Natural killer cell (primary cell): ENCODE results near the gene TEPSIN. TPM values are rescaled to one million over a fixed set of nuclear protein-coding genes. Genes with fewer than 3 reads are reported as not detected.
A peak's percentile ranks its signal among the peaks of the same experiment; 100 is the strongest.

Experiments used
- ATAC-seq, 3 donors: fragments of 150-1000 bp in 2 of 3; fragments of 200-7000 bp in 1 of 3; cut with Tn5 transposase; 1 replicate in 1 of 3; 2 replicates in 2 of 3; pipeline ENCODE4 v1.10.0; 2021; ENCODE audit warnings: mild to moderate bottlenecking in 2 of 3, moderate library complexity in 2 of 3
- DNase-seq, 2 donors: peaks; one replicate each; pipeline versions ENCODE4 v3.0.0 to v3.0.0-alpha.2; 2013 to 2021; ENCODE audit warnings: mixed read lengths in 1 of 2
- H3K27ac ChIP-seq: one replicate; pipeline ENCODE4 v1.5.1; 2013; ENCODE audit warnings: mild to moderate bottlenecking, low read length
- H3K27me3 ChIP-seq: one replicate; pipeline ENCODE4 v1.6.1; 2013; ENCODE audit warnings: low read length; ENCODE audit not compliant: control insufficient read depth, insufficient read depth
- H3K36me3 ChIP-seq: one replicate; pipeline ENCODE4 v1.6.1; 2013; ENCODE audit warnings: low read length; ENCODE audit not compliant: control insufficient read depth, insufficient read depth
- H3K4me1 ChIP-seq: one replicate; pipeline ENCODE4 v1.6.1; 2013; ENCODE audit warnings: low read length; ENCODE audit not compliant: control insufficient read depth, insufficient read depth
- H3K4me3 ChIP-seq: one replicate; pipeline ENCODE4 v1.5.1; 2013; ENCODE audit warnings: low read length
- H3K9me3 ChIP-seq: one replicate; pipeline ENCODE4 v1.6.1; 2013; ENCODE audit warnings: low read length; ENCODE audit not compliant: control insufficient read depth, insufficient read depth
- H3K27ac Mint-ChIP-seq, 2 donors: one replicate each; pipeline ENCODE4 v1.8.0; 2022; ENCODE audit warnings: mild to moderate bottlenecking in 2 of 2, mixed read lengths in 2 of 2, moderate library complexity in 1 of 2
- H3K27me3 Mint-ChIP-seq, 2 donors: one replicate each; pipeline ENCODE4 v1.8.0; 2022; ENCODE audit warnings: low read depth in 2 of 2, mixed read lengths in 2 of 2
- H3K36me3 Mint-ChIP-seq: one replicate; pipeline ENCODE4 v1.8.0; 2022; ENCODE audit warnings: mixed read lengths
- H3K4me1 Mint-ChIP-seq, 2 donors: one replicate each; pipeline ENCODE4 v1.8.0; 2022; ENCODE audit warnings: mixed read lengths in 2 of 2
- H3K4me3 Mint-ChIP-seq: one replicate; pipeline ENCODE4 v1.8.0; 2022; ENCODE audit warnings: mild to moderate bottlenecking, moderate library complexity, mixed read lengths
- H3K9me3 Mint-ChIP-seq, 2 donors: one replicate each; pipeline ENCODE4 v1.8.0; 2022; ENCODE audit warnings: mixed read lengths in 2 of 2
- WGBS: methylation state at CpG from one replicate; pipeline ENCODE4 v1.1.7; 2013; ENCODE audit warnings: missing lambda C conversion rate; ENCODE audit not compliant: insufficient coverage; 5-methylcytosine and 5-hydroxymethylcytosine counted together
- intact Hi-C: fragments of 100-400 bp; cut with micrococcal nuclease; formaldehyde crosslinking; loops from one replicate; pipeline ENCODE4 v1.14.2; 2022
- total RNA-seq, 4 donors: library from RNA; stranded (reverse); fragments of 120-200 nt in 1 of 4; gene quantifications; one replicate each; pipeline versions ENCODE4 v1.2.3 to v1.2.4, GENCODE V29; 2013 to 2022
- TF ChIP-seq, protein P1 (sequence below): fragments of 200-600 bp; IDR thresholded peaks from one replicate; pipeline ENCODE4 v1.8.0; 2022; ENCODE audit warnings: antibody characterized with exemption

The TEPSIN gene
- total RNA-seq, 3 donors from 2014 or later (not counting 1 experiment from before 2014, with no cell fraction given): 89.8 to 137 (median 126) TPM

GRCh38 chr17:81237591-81238489, 1.0 kb downstream of the TEPSIN start:
- Mint-ChIP-seq H3K4me3 (peak overlapping the region; percentile 74), H3K9me3 (no peaks in the 10 kb centered on the region), H3K27ac (peak overlapping the region in 1 of 2 donors; percentile 90), H3K4me1 (peaks cover 28 to 49% of the 10 kb centered on the region in 2 donors), H3K36me3 (no peaks in the 10 kb centered on the region), H3K27me3 (no peaks in the 10 kb centered on the region)
- DNase-seq (no peak), ATAC-seq (no peak)
- H3K36me3 ChIP-seq: peaks cover 4% of the 10 kb centered on the region
- H3K4me3 ChIP-seq: peak overlapping the region; percentile 65
- H3K9me3 ChIP-seq: no peaks in the 10 kb centered on the region
- intact Hi-C loops: no loop called here
- TF ChIP-seq, protein P1, sequence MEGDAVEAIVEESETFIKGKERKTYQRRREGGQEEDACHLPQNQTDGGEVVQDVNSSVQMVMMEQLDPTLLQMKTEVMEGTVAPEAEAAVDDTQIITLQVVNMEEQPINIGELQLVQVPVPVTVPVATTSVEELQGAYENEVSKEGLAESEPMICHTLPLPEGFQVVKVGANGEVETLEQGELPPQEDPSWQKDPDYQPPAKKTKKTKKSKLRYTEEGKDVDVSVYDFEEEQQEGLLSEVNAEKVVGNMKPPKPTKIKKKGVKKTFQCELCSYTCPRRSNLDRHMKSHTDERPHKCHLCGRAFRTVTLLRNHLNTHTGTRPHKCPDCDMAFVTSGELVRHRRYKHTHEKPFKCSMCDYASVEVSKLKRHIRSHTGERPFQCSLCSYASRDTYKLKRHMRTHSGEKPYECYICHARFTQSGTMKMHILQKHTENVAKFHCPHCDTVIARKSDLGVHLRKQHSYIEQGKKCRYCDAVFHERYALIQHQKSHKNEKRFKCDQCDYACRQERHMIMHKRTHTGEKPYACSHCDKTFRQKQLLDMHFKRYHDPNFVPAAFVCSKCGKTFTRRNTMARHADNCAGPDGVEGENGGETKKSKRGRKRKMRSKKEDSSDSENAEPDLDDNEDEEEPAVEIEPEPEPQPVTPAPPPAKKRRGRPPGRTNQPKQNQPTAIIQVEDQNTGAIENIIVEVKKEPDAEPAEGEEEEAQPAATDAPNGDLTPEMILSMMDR: no peak
- no peaks in the 10 kb centered on the region for H3K27me3 ChIP-seq
- H3K4me1 ChIP-seq: peaks cover 50% of the 10 kb centered on the region
- no peak overlapping the region for H3K27ac ChIP-seq
- 62% methylated on average over 36 of the region's 36 CpGs for WGBS

GRCh38 chr17:81236784-81237183, 2.1 kb downstream of the TEPSIN start:
- Histone ChIP-seq H3K27ac (no peak overlapping the region), H3K4me3 (no peak overlapping the region), H3K36me3 (peaks cover 8% of the 10 kb centered on the region), H3K9me3 (no peaks in the 10 kb centered on the region), H3K27me3 (no peaks in the 10 kb centered on the region), H3K4me1 (peaks cover 42% of the 10 kb centered on the region)
- intact Hi-C loops: no loop called here
- H3K27me3 Mint-ChIP-seq: no peaks in the 10 kb centered on the region
- TF ChIP-seq, protein P1: no peak
- ATAC-seq (no peak), DNase-seq (no peak)
- peaks cover 22 to 42% of the 10 kb centered on the region in 2 donors for H3K4me1 Mint-ChIP-seq
- no peaks in the 10 kb centered on the region for H3K9me3 Mint-ChIP-seq
- no peak overlapping the region for H3K27ac Mint-ChIP-seq
- no peak overlapping the region for H3K4me3 Mint-ChIP-seq
- H3K36me3 Mint-ChIP-seq: no peaks in the 10 kb centered on the region
- WGBS: 93% methylated on average over 21 of the region's 21 CpGs

DNA sequence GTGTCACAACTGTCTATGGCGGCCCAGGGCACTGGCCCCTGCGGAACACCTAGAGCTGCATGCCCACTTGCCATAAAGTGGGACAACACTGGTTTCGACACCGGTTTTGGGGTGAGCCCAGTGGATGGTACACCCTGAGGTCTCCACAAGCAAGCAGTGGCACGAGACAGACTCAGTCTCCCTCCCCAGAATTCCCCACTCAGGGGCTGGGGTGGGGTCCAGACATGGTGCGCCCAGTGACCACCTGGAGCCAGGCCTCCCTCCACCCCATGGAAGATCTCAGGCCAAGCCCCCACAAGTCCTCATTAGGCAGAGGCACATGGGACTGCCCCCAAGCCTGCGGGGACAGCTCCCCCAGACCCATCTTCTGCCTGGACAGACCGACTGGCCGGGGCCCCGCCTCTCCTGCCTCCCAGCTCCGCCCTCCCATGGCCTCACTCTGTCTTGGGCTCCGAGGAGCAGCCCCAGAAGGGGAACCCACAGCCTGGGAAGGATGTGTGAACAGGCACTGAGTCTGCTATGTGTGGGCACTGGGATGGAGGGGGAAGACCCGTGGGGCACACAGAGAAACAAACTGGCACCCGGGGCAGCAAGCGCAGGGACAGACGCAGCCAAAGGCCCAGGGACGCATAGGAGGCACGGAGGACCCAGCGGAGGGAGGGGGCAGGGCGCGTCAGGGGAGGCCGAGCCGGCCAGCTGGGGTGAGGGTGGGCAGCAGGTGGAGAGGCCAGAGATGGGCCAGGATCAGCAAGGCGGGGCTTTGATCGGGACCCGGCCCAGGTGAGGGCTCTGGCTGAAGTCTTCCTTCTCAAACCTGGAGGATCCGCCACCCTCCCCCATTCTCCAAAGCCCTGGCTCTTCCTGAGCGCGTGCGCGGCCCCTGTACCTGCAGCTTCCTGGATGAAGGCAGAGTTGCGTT, 2.8 kb downstream of the TEPSIN start:
- Histone ChIP-seq H3K4me1 (peaks cover 35% of the 10 kb centered on the region), H3K27ac (no peak overlapping the region), H3K36me3 (peaks cover 14% of the 10 kb centered on the region), H3K27me3 (no peaks in the 10 kb centered on the region), H3K4me3 (no peak overlapping the region), H3K9me3 (no peaks in the 10 kb centered on the region)
- Mint-ChIP-seq H3K27ac (no peak overlapping the region), H3K4me1 (peaks cover 15 to 36% of the 10 kb centered on the region in 2 donors), H3K4me3 (peak overlapping the region; percentile 37), H3K9me3 (no peaks in the 10 kb centered on the region), H3K27me3 (no peaks in the 10 kb centered on the region), H3K36me3 (no peaks in the 10 kb centered on the region)
- no peak for DNase-seq
- no peak for ATAC-seq
- TF ChIP-seq, protein P1: no peak
- WGBS: 94% methylated on average over 31 of the region's 32 CpGs
- intact Hi-C loops: no loop called here
